Right lobe of liver (tissue), 6 donors: Measurements from ENCODE around the gene ZBTB16. TPM values are rescaled to one million over a fixed set of nuclear protein-coding genes. Genes with fewer than 3 reads are reported as not detected.

ENCODE experiments used
- ATAC-seq, 4 donors: fragments of 200-7000 bp; cut with Tn5 transposase; one replicate each; pipeline ENCODE4 v1.9.1; 2020; ENCODE audit warnings: mild to moderate bottlenecking in 4 of 4, moderate library complexity in 4 of 4
- DNase-seq, 3 donors: peaks; one replicate each; pipeline ENCODE4 v3.0.0-alpha.2; 2020
- H3K27ac ChIP-seq, 3 donors: fragments of 200-600 bp; one replicate each; pipeline ENCODE4 v1.8.0; 2022
- H3K27me3 ChIP-seq, 2 donors: fragments of 200-600 bp; one replicate each; pipeline ENCODE4 v1.8.0; 2022
- H3K36me3 ChIP-seq, 4 donors: fragments of 200-600 bp; sonication (generic) in 1 of 4; one replicate each; pipeline versions ENCODE4 v1.5.1 to v1.8.0; 2017 to 2022; ENCODE audit warnings: control low read depth in 1 of 4
- H3K4me1 ChIP-seq, 4 donors: fragments of 200-600 bp; sonication (generic) in 1 of 4; one replicate each; pipeline versions ENCODE4 v1.5.1 to v1.8.0; 2017 to 2022; ENCODE audit warnings: control low read depth in 1 of 4
- H3K4me3 ChIP-seq, 3 donors: fragments of 200-600 bp; one replicate each; pipeline ENCODE4 v1.8.0; 2022
- H3K9me3 ChIP-seq, 4 donors: fragments of 200-600 bp; sonication (generic) in 1 of 4; one replicate each; pipeline versions ENCODE4 v1.5.1 to v1.8.0; 2017 to 2022; ENCODE audit warnings: control low read depth in 1 of 4
- POLR2A ChIP-seq: fragments of 450-650 bp; IDR thresholded peaks from one replicate; pipeline ENCODE4 v1.6.1; 2017; ENCODE audit warnings: antibody characterized with exemption, mild to moderate bottlenecking
- WGBS: methylation state at CpG from one replicate; pipeline ENCODE4 v1.1.6; 2018; ENCODE audit warnings: low coverage, low lambda C conversion rate; ENCODE audit not compliant: insufficient coverage; ENCODE audit errors: missing lambda C conversion rate; 5-methylcytosine and 5-hydroxymethylcytosine counted together
- intact Hi-C, 2 donors: fragments of 100-400 bp; cut with DNase I; formaldehyde crosslinking; loops; one replicate each; pipeline versions ENCODE4 v1.11.2 to v1.14.1; 2022
- total RNA-seq, 6 experiments: library from RNA; depleted of rRNA in 2 of 6; stranded (reverse); fragments of >200 nt in 2 of 6; fragmentation: NEBNext Ultra II Directional in 3 of 6; extraction: Animal tissue kit (Norgen Biotek cat#: 25700) in 3 of 6; gene quantifications; one replicate each; pipeline versions ENCODE4 v1.1.0 to v1.2.4, GENCODE V29; 2016 to 2023
- TF ChIP-seq, protein P1 (sequence below), 4 donors: fragments of 200-600 bp in 3 of 4; fragments of 450-650 bp in 1 of 4; IDR thresholded peaks; one replicate each; pipeline versions ENCODE4 v1.5.1 to v1.8.0; 2016 to 2022; ENCODE audit warnings: antibody characterized with exemption in 4 of 4, mild to moderate bottlenecking in 2 of 4
- donor health status: DM: no; HTN: yes; CAD: no.
- donor health status: DM: no; HTN: no; CAD: no.
- donor health status: DM: no; HTN: no; CAD: no.
- donor health status: DM: no; HTN: yes; CAD: no.
- donor health status: DM: no; HTN: yes; CAD: no.

The ZBTB16 gene
- total RNA-seq, 6 experiments from 2014 or later: 13.1 to 205 (median 52.2) TPM

DNA sequence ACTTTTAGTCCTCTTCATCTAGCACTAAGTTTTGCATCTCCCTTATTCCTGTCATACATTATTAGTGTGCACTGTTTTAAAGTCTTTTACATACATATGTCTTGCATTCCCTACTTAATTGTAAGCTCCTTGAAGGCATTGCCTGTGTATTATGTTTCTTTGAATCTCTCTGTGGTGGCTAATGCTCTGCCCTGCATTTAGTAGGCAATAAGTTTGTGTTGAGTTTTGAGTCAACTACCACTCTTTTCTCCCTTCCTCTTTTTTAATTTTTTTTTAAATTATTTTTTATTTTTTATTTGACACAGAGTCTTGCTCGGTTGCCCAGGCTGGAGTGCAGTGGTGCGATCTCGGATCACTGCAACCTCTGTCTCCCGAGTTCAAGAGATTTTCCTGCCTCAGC, 78.9 kb downstream of the ZBTB16 start:
- intact Hi-C loops: no loop called here
- H3K4me3 ChIP-seq: no peak overlapping the region
- WGBS: no CpG with 5 or more reads among the region's 4 CpGs
- TF ChIP-seq POLR2A: no peak
- TF ChIP-seq, protein P1, sequence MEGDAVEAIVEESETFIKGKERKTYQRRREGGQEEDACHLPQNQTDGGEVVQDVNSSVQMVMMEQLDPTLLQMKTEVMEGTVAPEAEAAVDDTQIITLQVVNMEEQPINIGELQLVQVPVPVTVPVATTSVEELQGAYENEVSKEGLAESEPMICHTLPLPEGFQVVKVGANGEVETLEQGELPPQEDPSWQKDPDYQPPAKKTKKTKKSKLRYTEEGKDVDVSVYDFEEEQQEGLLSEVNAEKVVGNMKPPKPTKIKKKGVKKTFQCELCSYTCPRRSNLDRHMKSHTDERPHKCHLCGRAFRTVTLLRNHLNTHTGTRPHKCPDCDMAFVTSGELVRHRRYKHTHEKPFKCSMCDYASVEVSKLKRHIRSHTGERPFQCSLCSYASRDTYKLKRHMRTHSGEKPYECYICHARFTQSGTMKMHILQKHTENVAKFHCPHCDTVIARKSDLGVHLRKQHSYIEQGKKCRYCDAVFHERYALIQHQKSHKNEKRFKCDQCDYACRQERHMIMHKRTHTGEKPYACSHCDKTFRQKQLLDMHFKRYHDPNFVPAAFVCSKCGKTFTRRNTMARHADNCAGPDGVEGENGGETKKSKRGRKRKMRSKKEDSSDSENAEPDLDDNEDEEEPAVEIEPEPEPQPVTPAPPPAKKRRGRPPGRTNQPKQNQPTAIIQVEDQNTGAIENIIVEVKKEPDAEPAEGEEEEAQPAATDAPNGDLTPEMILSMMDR (IDR thresholded peaks at IDR 0.05): no peak
- no peaks in the 10 kb centered on the region for H3K27me3 ChIP-seq
- ATAC-seq (no peak), DNase-seq (no peak)
- H3K36me3 ChIP-seq: peaks cover 0 to 15% (median 6%) of the 10 kb centered on the region in 4 donors
- peak overlapping the region in 1 of 3 donors; percentile 6 for H3K27ac ChIP-seq
- no peaks in the 10 kb centered on the region for H3K9me3 ChIP-seq
- peaks cover 0 to 77% (median 37%) of the 10 kb centered on the region in 4 donors for H3K4me1 ChIP-seq

DNA sequence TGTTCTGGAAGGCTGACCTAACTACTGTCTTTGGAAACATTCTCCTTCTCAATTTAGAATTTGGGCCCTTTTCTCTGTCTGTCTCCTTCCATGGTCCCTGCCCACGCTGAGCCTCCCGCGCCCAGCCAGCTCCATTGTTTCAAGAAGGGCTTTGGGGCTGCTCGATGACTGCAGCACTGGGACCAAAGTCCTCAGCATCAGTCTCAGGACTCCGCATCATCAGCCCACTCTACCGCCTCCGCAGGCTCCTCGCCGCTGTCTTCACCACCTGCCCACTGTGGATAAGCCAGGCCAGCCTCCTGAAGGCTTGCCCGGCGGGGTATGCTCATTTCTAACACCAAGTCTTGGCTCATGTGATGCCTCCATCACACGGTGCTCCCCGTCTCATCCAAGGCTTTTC, 81.3 kb downstream of the ZBTB16 start:
- no peak for DNase-seq
- Histone ChIP-seq H3K27ac (no peak overlapping the region), H3K27me3 (no peaks in the 10 kb centered on the region), H3K36me3 (peaks cover 0 to 15% (median 6%) of the 10 kb centered on the region in 4 donors), H3K4me3 (no peak overlapping the region), H3K4me1 (peaks cover 0 to 76% (median 31%) of the 10 kb centered on the region in 4 donors), H3K9me3 (no peaks in the 10 kb centered on the region)
- TF ChIP-seq POLR2A: no peak
- TF ChIP-seq, protein P1 (IDR thresholded peaks at IDR 0.05): no peak
- no peak for ATAC-seq
- 75% methylated on average over 8 of the region's 13 CpGs for WGBS
- intact Hi-C loops: no loop called here

DNA sequence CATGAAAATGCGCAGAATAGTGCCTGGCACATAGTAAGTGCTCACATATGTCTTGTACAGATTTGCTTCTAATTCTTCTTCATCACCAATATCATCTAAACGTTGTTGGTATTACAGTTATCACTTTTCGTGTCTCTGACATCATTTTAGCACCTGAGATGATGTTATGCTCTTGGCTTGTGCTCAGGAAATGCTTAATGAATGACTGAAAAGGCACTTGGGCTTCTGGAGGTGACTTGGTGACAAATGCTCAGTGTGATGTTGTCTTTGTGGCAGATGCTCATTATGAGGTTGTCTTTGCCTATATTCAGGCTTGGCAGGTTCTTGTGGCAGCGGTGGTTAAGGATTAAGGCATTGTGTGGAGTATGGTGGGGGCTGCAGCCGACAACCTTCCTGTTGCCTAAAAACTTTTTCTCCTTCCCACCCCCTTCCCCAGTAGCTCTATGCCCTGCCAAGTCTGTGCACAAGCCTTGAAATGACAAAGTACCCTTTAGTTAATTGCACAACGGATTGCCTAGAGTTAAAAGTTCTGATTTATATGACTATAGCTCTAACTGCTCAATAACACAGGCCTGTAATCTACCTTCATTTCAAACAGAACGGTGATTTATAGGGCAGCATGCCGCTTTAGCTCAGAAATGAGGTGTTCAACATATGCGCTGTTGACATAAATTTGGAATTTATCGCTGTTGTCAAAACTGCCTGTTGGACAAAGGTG, 82.5 kb downstream of the ZBTB16 start:
- intact Hi-C loops: no loop called here
- no peak overlapping the region for H3K27ac ChIP-seq
- peaks cover 0 to 15% (median 6%) of the 10 kb centered on the region in 4 donors for H3K36me3 ChIP-seq
- TF ChIP-seq POLR2A: no peak
- 76% methylated on average over 10 of the region's 10 CpGs for WGBS
- ATAC-seq: no peak
- DNase-seq: no peak
- H3K9me3 ChIP-seq: no peaks in the 10 kb centered on the region
- no peaks in the 10 kb centered on the region for H3K27me3 ChIP-seq
- no peak overlapping the region for H3K4me3 ChIP-seq
- peaks cover 0 to 78% (median 27%) of the 10 kb centered on the region in 4 donors for H3K4me1 ChIP-seq

DNA sequence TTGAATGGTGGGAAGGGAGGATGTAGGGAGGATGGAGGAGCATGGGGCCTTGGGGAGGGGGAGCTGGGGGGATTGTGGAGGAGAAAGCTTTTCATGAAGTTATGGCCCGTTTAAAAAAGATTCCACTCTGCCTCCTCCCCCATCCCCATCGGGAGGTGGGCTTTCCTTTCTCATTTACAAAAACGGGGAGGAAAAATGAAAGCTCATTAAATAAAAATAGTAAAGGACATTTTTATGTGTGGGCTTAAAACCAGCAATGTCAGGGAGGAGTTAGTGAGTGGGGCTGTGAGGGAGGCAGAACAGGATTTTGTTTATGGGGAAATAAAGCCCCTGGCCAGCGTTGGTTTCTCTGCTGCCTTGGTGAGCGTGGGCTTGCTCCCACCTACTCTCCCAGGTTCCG, 83.2 kb downstream of the ZBTB16 start:
- H3K36me3 ChIP-seq: peaks cover 0 to 15% (median 3%) of the 10 kb centered on the region in 4 donors
- TF ChIP-seq, protein P1 (IDR thresholded peaks at IDR 0.05): no peak
- TF ChIP-seq POLR2A: no peak
- 69% methylated on average over 4 of the region's 6 CpGs for WGBS
- no peak for ATAC-seq
- H3K27me3 ChIP-seq: no peaks in the 10 kb centered on the region
- peaks cover 0 to 78% (median 30%) of the 10 kb centered on the region in 4 donors for H3K4me1 ChIP-seq
- intact Hi-C loops: no loop called here
- H3K4me3 ChIP-seq: no peak overlapping the region
- DNase-seq: no peak
- H3K9me3 ChIP-seq: no peaks in the 10 kb centered on the region
- no peak overlapping the region for H3K27ac ChIP-seq

DNA sequence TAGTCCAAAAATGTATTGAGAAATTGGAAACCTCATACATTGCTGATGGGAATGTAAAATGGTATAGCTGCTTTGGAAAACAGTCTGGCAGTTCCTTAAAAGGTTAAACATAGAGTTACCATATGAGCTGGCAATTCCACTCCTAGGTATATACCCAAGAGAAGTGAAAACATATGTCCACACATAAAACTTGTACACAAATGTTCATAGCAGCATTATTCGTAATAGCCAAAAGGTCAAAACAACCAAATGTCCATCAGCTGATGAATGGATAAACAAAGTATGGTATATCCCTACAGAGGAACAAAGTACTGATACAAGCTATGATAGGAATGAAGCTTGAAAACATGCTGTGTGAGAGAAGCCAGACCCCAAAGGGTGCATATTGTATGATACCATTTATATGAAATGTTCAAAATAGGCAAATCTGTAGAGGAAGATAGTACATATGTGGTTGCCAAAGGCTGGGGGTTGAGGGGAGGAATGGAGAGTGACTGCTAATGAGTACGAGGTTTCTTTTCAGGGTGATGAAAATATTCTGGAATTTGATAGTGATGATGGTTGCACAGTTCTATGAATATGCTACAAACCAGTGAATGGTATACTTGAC, 85.8 kb downstream of the ZBTB16 start:
- no peak overlapping the region for H3K4me3 ChIP-seq
- TF ChIP-seq POLR2A: no peak
- TF ChIP-seq, protein P1 (IDR thresholded peaks at IDR 0.05): no peak
- ATAC-seq (no peak), DNase-seq (no peak)
- no peaks in the 10 kb centered on the region for H3K27me3 ChIP-seq
- H3K4me1 ChIP-seq: peaks cover 2 to 79% (median 39%) of the 10 kb centered on the region in 4 donors
- intact Hi-C loops: no loop called here
- peak overlapping the region in 1 of 3 donors; percentile 29 for H3K27ac ChIP-seq
- H3K9me3 ChIP-seq: no peaks in the 10 kb centered on the region
- WGBS: 86% methylated on average over 2 of the region's 2 CpGs
- H3K36me3 ChIP-seq: peaks cover 0 to 10% (median 0%) of the 10 kb centered on the region in 4 donors
